Mesothelial cell of epicardium (in vitro differentiated cells): ENCODE data around the gene LRP5. TPM values are rescaled to one million over a fixed set of nuclear protein-coding genes. Genes with fewer than 3 reads are reported as not detected.

Experiments used
- DNase-seq, 2 experiments: peaks; one replicate each; pipeline ENCODE4 v3.0.0; 2021; ENCODE audit warnings: low spot score in 2 of 2; ENCODE audit not compliant: unreplicated experiment in 2 of 2
- H3K27ac Mint-ChIP-seq: 2 replicates; pipeline ENCODE4 v1.8.0; 2021; ENCODE audit warnings: mixed read lengths
- H3K27me3 Mint-ChIP-seq: 2 replicates; pipeline ENCODE4 v1.8.0; 2021; ENCODE audit warnings: low read depth, mixed read lengths
- H3K36me3 Mint-ChIP-seq: 2 replicates; pipeline ENCODE4 v1.8.0; 2021; ENCODE audit warnings: mixed read lengths
- H3K4me1 Mint-ChIP-seq: 2 replicates; pipeline ENCODE4 v1.8.0; 2021; ENCODE audit warnings: mixed read lengths
- H3K4me3 Mint-ChIP-seq: 2 replicates; pipeline ENCODE4 v1.8.0; 2021; ENCODE audit warnings: mild to moderate bottlenecking, moderate library complexity, mixed read lengths
- H3K9me3 Mint-ChIP-seq: 2 replicates; pipeline ENCODE4 v1.8.0; 2021; ENCODE audit warnings: mixed read lengths
- CTCF ChIP-seq: fragments of 200-600 bp; sonication (generic); IDR thresholded peaks from one replicate; pipeline ENCODE4 v1.5.0; 2021; ENCODE audit warnings: antibody characterized with exemption; ENCODE audit not compliant: unreplicated experiment
- total RNA-seq: library from RNA; stranded (reverse); gene quantifications from 3 replicates; pipeline ENCODE4 v1.2.1, GENCODE V29; 2021

The LRP5 gene
- total RNA-seq, 1 donor from 2014 or later, result 72.5 TPM

- DNase-seq, result no peak
- Mint-ChIP-seq H3K9me3 (peaks cover 4% of the 10 kb centered on the region), H3K27me3 (no peaks in the 10 kb centered on the region), H3K4me1 (no peaks in the 10 kb centered on the region), H3K4me3 (no peak overlapping the region), H3K36me3 (peaks cover 50% of the 10 kb centered on the region), H3K27ac (no peak overlapping the region)
- no peak for TF ChIP-seq CTCF
Observed at GRCh38 chr11:68423481-68423880, 111.1 kb downstream of the LRP5 start.

DNA sequence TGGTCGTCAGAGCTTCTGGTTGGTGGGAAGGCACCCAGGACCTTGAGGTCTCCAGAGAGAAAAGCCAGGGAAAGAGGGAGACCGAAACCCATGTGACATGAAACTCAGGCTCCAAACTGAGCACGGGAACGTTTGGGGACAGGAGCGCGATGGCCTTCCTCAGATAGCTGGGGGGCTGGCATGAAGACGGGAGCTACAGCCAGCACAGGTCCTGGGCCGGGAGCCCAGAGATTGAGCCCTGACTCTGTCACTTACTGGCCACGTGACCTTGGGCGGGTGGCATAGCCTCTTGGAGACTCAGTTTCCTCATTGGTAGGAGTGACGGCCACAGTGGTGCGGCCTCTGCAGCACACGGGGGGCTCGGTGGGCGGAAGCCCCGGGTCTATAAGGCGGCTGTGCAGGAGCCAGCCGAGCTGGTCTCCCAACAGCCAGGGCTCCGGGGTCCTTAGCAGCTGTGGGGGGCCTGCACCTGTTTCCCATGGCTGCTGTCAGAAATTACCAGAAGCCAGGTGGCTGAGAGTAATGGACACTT lies 111.8 kb downstream of the LRP5 start:
- H3K4me3 Mint-ChIP-seq, result no peak overlapping the region
- H3K4me1 Mint-ChIP-seq, result no peaks in the 10 kb centered on the region
- peaks cover 51% of the 10 kb centered on the region for H3K36me3 Mint-ChIP-seq
- DNase-seq, result no peak
- H3K27me3 Mint-ChIP-seq, result no peaks in the 10 kb centered on the region
- H3K9me3 Mint-ChIP-seq, result peaks cover 6% of the 10 kb centered on the region
- TF ChIP-seq CTCF, result no peak
- H3K27ac Mint-ChIP-seq, result no peak overlapping the region

DNA sequence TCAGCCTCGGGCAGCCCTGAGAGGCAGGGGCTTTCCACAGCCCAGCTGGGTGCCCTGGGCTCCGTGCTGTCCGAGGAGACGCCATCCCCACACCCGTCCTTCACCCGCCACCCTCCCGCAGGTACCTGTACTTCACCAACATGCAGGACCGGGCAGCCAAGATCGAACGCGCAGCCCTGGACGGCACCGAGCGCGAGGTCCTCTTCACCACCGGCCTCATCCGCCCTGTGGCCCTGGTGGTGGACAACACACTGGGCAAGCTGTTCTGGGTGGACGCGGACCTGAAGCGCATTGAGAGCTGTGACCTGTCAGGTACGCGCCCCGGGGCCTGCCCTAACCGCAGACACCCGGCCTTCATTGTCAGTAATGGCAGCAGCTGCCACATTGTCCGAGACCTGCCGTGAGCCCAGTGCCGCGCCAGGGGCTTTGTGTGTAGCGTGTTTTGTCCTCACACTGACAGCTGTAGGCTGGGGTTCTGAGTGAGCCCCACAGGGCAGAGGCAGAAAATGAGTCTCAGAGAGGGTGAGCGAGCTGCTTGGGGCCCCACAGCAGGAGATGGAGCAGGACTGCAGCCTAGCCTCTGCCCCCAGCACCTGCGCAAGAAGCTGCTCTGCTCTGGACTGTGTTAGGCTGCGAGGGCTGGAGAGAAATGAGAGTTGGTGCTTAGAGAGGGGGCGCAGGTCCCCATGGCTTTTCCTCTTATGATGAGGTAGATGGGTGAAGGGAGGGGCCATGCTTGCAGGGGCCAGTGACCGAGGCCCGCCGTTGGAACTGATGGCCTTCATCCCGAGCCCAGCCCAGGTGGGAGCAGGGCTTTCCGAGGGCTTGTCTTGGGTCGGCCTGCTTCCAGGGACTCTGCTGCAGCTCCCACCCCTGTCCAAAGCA lies 112.8 kb downstream of the LRP5 start:
- H3K9me3 Mint-ChIP-seq, result peaks cover 11% of the 10 kb centered on the region
- TF ChIP-seq CTCF, result no peak
- no peaks in the 10 kb centered on the region for H3K4me1 Mint-ChIP-seq
- DNase-seq, result no peak
- H3K36me3 Mint-ChIP-seq, result peaks cover 56% of the 10 kb centered on the region
- no peaks in the 10 kb centered on the region for H3K27me3 Mint-ChIP-seq
- no peak overlapping the region for H3K27ac Mint-ChIP-seq
- H3K4me3 Mint-ChIP-seq, result no peak overlapping the region

- Mint-ChIP-seq H3K4me3 (no peak overlapping the region), H3K27me3 (no peaks in the 10 kb centered on the region), H3K9me3 (peaks cover 16% of the 10 kb centered on the region), H3K4me1 (no peaks in the 10 kb centered on the region), H3K27ac (no peak overlapping the region), H3K36me3 (peaks cover 57% of the 10 kb centered on the region)
- no peak for TF ChIP-seq CTCF
- DNase-seq, result no peak
Observed at GRCh38 chr11:68425866-68426380, 113.5 kb downstream of the LRP5 start.

GRCh38 chr11:68429661-68430060 lies 117.3 kb downstream of the LRP5 start:
- Mint-ChIP-seq H3K27ac (no peak overlapping the region), H3K36me3 (peaks cover 52% of the 10 kb centered on the region), H3K4me3 (no peak overlapping the region), H3K9me3 (peaks cover 16% of the 10 kb centered on the region), H3K4me1 (no peaks in the 10 kb centered on the region), H3K27me3 (no peaks in the 10 kb centered on the region)
- TF ChIP-seq CTCF, result no peak
- no peak for DNase-seq
